Right renal pelvis (tissue), 4 donors: ENCODE measurements around the gene KCNMA1. TPM values are rescaled to one million over a fixed set of nuclear protein-coding genes. Genes with fewer than 3 reads are reported as not detected.

Experiments used
- DNase-seq, 4 donors: peaks; one replicate each; pipeline ENCODE4 v3.0.0-alpha.2; 2013; ENCODE audit warnings: low read depth in 4 of 4, low spot score in 3 of 4, missing footprints in 1 of 4
- polyA plus RNA-seq, 4 donors: library from polyadenylated mRNA; unstranded; fragments of 120-200 nt; gene quantifications; one replicate each; pipeline ENCODE4 v1.2.1, GENCODE V29; 2013; ENCODE audit not compliant: insufficient read length in 4 of 4

Gene KCNMA1
- polyA plus RNA-seq, 4 donors, result 2.9 to 4.8 (median 3.8) TPM

GRCh38 chr10:77383861-77384553, 253.6 kb downstream of the KCNMA1 start:
- no peak for DNase-seq

- no peak for DNase-seq
Measured at GRCh38 chr10:77381750-77382149, 255.9 kb downstream of the KCNMA1 start.

GRCh38 chr10:77380723-77381122, 256.9 kb downstream of the KCNMA1 start:
- no peak for DNase-seq

- DNase-seq, result no peak
Measured at GRCh38 chr10:77380191-77380590, 257.4 kb downstream of the KCNMA1 start.

- DNase-seq, result no peak
Measured at GRCh38 chr10:77378366-77379349, 258.9 kb downstream of the KCNMA1 start.

GRCh38 chr10:77377678-77378352, 259.8 kb downstream of the KCNMA1 start:
- no peak for DNase-seq

GRCh38 chr10:77377034-77377433, 260.6 kb downstream of the KCNMA1 start:
- no peak for DNase-seq

GRCh38 chr10:77374189-77374656, 263.4 kb downstream of the KCNMA1 start:
- no peak for DNase-seq

- DNase-seq, result no peak
Measured at GRCh38 chr10:77371848-77372799, 265.5 kb downstream of the KCNMA1 start.

GRCh38 chr10:77371421-77371820, 266.2 kb downstream of the KCNMA1 start:
- DNase-seq, result no peak

- no peak for DNase-seq
Measured at GRCh38 chr10:77368006-77368405, 269.6 kb downstream of the KCNMA1 start.

- DNase-seq, result no peak
Measured at GRCh38 chr10:77363210-77363609, 274.4 kb downstream of the KCNMA1 start.

- no peak for DNase-seq
Measured at GRCh38 chr10:77361831-77362230, 275.8 kb downstream of the KCNMA1 start.

GRCh38 chr10:77361426-77361825, 276.2 kb downstream of the KCNMA1 start:
- no peak for DNase-seq

- DNase-seq, result no peak
Measured at GRCh38 chr10:77360835-77361234, 276.8 kb downstream of the KCNMA1 start.

- no peak for DNase-seq
Measured at GRCh38 chr10:77359950-77360520, 277.6 kb downstream of the KCNMA1 start.

- no peak for DNase-seq
Measured at GRCh38 chr10:77359287-77359691, 278.3 kb downstream of the KCNMA1 start.

- DNase-seq, result no peak
Measured at GRCh38 chr10:77358656-77359055, 279.0 kb downstream of the KCNMA1 start.

GRCh38 chr10:77357611-77358310, 279.8 kb downstream of the KCNMA1 start:
- no peak for DNase-seq
